Dermis blood vessel endothelial cell (primary cell): Measurements from ENCODE around the gene PCSK5. TPM values are rescaled to one million over a fixed set of nuclear protein-coding genes. Genes with fewer than 3 reads are reported as not detected.
"Not testable (repeated sequence)": the region's sequence is repeated elsewhere in the genome, so short reads cannot be mapped to it uniquely, and the experiment has no call there.

Source experiments
- DNase-seq: peaks from one replicate; pipeline ENCODE4 v3.0.0; 2010
- total RNA-seq: library from RNA; depleted of rRNA; stranded (reverse); fragments of >200 nt; gene quantifications from 2 replicates; pipeline ENCODE4 v1.2.3, GENCODE V29; 2014

The PCSK5 gene
- 1.9 and 3.4 TPM in 2 replicates for total RNA-seq

DNA sequence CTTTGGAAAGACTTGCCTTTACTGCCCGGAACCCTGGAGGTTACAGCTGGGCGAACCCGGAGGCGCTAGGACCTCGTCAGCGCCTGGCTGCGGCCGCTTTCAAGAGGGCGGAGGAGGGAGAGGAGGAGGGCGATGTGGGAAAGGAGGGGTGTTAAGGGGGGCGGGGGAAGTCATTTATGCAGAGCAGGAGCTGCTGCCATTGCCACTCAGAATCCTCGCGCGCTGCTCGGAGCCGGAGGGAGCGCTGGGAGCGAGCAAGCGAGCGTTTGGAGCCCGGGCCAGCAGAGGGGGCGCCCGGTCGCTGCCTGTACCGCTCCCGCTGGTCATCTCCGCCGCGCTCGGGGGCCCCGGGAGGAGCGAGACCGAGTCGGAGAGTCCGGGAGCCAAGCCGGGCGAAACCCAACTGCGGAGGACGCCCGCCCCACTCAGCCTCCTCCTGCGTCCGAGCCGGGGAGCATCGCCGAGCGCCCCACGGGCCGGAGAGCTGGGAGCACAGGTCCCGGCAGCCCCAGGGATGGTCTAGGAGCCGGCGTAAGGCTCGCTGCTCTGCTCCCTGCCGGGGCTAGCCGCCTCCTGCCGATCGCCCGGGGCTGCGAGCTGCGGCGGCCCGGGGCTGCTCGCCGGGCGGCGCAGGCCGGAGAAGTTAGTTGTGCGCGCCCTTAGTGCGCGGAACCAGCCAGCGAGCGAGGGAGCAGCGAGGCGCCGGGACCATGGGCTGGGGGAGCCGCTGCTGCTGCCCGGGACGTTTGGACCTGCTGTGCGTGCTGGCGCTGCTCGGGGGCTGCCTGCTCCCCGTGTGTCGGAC, at the start of gene PCSK5:
PCSK5 (plus strand) TSS at position 202 of the 805 bp plus-strand sequence; CDS start at position 711, 509 bp downstream.
- peak; percentile 90 for DNase-seq

DNA sequence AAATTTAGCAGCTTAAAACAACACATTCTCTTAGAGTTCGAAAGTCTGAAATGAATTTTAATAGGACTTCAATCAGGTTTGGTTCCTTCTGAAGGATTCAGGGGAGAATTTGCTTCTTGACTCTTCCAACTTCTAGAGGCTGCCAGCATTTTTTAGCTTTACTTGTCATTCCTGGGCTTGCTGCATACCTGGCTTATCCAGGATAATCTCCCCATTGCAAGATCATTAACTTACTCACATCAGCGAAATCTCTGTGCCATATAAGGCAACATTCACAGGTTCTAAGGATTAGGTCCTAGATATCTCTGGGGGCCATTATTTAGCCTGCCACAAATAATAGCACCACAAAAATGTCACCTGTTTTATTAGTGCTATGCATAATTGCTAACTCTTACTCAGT, 46.2 kb upstream of the PCSK5 start:
- no peak for DNase-seq

DNA sequence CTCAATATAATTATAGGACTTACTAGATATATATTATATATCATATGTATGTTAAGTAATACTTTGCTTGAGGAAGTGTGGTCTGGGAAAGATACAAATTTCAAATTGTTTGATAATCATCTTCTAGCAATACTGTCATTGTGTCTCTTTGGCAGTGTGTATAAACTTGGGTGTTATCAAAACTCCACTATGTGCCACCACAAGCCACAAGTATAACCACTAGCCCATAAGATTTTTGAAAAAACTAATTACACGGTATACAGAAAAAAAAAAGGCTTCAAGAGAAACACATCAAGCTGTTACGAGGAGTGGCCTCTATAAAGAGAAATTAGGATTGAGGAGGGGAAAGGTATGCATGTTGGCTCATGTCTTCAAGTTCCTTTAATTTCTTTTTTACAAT, 44.7 kb upstream of the PCSK5 start:
- DNase-seq: no peak

DNA sequence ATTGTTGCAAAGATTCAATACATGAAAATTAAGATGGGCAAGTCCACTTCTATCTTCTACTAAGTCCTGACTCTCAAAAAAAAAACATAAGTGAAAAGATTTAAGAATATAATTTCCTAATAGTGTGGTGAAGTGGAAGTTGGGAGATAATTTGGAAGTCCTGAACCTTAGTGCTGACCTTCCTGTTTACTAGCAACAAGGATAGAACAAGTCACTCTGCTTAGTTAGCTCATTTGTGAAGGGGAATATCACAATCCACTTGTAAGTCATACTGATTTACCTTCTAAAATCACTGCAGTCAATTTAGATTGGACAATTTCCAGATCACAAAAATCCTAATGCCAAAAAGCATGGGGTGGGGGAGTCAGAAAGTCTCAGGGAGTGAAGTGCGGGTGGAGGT, 43.4 kb upstream of the PCSK5 start:
- no peak for DNase-seq

DNA sequence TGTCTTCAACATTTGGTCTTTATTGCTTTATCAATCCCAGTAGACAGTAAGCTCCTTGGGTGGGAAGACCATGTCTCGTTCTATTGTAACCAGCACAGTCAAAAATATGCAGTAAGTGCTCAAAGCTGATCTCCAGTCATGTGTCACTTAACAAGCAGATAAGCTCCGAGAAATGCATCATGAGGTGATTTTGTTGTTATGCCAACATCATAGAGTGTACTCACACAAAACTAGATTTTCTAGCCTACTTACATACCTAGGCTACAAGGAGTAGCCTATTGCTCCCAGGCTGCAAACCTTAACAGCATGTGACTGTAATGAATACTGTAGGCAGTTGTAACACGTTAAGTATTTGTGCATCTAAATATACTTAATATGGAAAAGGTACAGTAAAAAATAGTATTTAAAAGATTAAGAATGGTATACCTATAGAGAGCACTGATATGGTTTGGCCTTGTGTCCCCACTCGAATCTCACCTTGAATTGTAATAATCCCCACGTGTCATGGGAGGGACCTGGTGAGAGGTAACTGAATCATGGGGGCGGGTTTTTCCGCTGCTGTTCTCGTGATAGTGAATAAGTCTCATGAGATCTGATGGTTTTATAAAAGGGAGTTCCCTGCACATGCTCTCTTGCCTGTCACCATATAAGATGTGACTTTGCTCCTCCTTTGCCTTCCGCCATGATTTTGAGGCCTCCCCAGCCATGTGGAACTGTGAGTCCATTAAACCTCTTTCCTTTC, 39.8 kb upstream of the PCSK5 start:
- DNase-seq: no peak

DNA sequence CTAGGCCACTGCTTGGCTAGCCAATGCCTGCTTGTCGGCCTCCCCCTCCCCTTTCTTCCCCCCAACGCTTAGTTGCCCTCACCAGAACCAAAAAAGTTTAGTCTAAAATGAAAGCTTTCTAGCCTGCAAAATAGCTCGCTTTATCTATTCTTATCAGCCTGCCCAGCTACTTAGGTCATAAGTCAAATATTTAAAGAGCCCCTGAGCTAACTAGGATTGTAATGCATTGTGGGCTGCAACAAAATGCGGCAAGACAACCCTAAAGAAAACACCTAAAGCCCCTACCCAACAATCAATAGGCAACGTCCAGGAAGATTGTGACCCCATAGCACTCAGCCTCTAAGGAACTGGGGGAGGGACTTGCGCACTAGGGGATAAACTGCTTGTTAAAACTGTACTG, 38.6 kb upstream of the PCSK5 start:
- DNase-seq: no peak

DNA sequence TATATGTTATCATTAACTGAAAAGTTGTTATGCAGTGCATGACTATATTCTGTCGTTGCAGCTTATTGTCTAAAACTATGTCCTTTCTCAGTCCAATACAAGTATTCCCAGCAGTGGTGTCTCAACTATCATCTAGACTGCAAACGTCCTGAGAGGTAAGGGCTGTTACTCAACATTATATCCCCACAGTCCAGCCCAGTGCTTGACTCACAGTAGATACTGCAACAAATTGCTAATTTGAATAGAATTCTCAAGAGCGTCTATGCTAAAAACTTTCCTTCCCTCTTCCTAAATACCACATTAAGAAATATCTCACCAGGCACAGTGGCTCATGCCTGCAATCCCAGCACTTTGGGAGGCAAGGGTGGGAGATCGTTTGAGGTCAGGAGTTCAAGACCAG, 37.7 kb upstream of the PCSK5 start:
- no peak for DNase-seq

DNA sequence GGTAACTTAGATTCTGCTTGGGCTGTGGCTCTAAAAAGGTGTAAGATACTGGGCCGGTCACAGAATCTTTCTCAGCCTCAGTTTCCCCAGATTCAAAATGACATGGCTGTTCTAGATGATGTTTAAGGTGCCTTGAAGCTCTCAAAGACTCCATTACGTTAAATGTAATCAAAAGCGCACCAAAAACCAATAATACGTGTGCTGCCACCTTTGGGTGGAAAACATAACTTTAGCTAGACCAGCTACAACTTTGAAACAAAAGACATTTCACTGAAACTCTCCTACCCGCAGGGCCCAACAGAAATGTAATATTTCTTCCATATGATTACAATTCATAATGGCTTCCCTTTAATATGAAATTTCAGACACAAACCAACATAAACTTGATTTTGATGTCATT, 35.0 kb upstream of the PCSK5 start:
- peak; percentile 15 for DNase-seq

DNA sequence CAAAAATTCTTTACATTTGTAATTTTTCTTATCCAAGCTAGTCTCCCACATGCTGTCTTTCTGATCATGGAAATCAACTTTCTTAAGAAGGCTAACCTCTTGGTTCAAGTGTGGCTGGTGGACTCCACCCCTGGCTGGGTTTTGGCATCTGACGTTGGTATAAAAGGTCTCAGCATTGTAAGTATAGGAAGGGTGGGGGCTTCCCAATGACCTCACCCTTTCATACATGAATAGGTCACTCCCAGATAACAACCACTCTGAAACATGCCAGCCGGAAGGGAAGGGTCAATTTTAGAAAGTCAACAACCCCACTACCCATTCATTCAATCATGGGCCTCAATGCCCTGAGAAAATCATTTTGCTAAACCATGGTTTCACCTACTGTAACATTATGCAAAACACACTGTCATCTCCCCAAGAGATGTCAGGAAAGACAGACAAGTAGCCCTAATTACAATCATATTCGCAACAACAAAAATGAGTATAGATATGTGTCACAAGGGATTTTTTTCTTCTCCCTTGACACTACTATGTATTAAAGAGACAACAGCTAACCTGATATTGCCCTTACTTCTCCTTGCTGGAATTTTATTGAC, 31.9 kb upstream of the PCSK5 start:
- no peak for DNase-seq

DNA sequence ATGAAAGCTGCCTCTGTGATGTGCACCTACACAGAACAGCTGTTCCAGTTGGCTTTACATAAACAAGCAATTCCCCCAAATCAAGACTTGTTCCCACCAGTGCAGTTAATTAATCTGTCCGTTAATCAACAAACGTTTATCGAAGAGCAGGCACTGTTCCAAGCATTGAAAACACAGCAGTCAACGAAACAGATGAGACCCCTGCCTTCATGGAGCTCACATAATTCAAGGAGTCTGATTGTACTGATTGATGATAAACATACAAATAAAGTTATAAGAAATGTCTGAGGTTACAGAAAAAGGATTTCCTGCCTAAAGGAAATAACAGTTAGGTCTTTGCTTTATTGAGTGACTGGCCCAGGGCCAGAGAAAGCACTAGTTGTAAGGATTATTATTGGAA, 26.2 kb upstream of the PCSK5 start:
- DNase-seq: no peak

DNA sequence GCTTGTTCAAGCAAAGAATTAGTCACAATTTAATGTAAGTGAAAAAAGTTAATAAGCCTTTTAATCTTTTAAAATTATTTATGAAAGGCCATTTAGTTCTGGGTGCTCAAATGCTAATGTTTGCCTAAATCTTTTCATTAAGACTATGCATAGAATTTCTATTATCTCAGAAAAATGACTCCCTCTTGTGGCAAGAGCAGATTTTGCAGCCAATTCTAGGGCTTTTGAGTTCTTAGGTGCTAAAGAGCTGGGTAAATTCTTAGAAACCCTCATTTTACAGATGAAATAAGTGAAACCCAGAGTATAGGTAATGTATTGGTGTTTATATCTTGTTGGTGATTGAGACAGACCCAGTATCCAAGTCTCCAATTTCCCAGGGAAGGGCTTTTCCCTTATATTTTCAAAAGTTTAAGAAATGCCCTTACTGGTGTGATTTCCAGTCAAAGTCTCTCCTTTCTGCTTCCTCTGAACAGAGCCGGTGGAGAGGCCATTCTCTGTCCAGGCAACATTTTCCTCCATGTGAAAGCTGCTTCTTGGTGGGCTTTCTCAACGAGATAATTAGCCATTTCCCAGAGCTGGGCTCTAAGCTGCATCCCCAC, 24.1 kb upstream of the PCSK5 start:
- DNase-seq: peak; percentile 73

DNA sequence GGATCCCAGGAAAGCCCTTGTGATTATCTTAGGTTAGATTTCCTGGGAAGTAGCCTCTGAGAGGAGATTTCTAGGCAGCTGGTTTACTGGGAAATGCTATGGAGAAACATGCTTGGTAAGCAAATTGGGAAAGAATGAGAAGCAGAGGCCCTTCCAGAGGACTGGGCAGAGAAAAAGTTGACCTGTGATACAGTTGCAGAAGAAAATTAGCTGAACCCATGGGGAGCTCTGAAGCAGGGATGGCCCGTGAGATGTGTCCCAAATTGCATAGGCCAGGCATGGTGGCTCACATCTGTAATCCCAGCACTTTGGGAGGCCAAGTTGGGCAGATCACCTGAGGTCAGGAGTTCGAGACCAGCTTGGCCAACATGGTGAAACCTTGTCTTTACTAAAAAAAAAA, 21.9 kb upstream of the PCSK5 start:
- not testable (repeated sequence) for DNase-seq

DNA sequence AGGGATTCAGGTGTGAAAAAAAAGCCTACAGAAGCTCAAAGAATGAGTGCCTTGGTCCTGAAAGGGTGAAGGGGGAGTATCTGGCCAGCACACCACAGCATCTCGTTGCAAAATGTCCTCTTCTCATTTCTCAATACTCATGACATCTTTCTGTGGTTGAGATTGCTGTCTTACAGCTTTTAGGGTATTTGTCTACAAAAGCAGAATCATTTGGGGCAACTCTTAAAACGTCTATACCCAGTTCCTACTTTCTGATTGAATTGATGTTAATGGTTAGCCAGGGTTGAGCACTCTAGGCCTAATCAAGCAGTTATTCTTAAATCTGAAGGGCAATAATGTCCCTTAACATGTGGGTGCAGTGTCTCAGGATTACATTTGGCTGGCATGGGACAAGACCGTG, 21.2 kb upstream of the PCSK5 start:
- no peak for DNase-seq

DNA sequence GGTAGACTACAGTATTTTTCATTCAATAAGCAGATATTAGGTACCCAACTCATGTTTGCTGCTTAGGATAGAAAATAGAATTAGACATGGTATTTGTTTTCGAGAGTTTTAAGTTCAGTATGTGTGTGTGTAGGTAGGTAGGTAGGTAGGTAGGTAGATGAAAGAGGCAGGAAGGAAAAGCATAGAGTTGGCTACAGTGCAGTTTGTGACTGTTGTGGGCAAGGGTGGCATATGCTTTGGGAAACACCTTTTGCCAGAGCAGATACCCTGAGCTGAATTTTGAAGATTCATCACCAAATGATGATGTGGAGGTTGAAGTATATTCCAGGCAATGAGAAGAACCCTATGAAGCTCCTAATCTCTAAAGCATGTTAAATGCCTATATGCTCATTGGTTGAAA, 20.0 kb upstream of the PCSK5 start:
- DNase-seq: no peak

DNA sequence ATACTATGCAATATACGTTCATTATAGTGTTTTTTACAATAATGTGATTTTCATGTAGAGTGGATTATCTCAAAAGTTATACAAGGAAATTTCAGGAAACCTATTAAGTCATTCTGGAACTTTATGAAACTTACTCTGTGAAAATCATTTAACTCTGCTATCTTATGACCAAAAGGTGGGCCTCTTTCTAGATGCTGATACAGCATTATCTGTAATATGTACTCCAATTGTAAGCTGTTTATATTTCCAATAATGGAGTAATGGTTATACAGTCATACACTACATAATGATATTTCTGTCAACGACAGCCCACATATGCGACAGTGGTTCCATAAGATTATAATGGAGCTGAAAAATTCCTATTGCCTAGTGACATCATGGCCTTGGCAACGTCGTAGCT, 18.8 kb upstream of the PCSK5 start:
- DNase-seq: no peak

DNA sequence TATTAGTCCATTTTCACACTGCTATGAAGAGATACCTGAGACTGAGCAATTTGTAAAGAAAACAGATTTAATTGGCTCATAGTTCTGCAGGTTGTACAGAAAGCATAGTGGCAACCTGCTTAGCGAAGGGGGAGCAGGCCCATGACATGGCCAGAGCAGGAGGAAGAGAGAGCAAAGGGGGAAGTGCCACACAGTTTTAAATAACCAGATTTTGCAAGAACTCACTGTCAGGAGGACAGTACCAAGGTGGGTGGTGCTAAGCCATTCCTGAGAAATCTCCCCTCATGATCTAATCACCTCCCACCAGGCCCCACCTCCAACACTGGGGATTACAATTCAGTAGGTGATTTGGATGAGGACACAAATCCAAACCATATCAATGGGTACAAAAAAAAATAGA, 16.8 kb upstream of the PCSK5 start:
- DNase-seq: no peak

DNA sequence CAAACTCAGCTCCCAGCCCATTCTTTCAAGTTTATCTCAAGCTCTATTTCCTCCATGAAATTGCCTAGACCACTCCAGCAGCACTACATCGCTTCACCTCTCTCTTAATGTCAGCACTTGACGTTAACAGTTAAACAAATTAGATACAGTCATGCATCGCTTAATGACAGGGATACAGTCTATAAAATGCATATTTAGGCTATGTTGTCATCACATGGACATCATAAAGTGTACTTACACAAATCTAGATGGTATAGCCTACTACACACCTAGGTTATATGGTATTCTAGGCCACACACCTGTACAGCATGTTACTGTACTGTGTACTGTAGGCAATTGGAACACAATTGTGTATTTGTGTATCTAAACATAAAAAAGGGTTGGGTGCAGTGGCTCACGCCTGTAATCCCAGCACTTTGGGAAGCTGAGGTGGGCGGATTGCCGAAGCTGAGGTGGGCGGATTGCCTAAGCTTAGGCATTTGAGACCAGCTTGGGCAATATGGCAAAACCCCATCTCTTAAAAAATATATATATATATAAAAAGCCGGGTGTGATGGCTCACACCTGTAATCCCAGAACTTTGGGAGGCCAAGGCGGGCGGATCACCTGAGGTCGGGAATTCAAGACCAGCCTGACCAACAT, 13.4 kb upstream of the PCSK5 start:
- DNase-seq: no peak

DNA sequence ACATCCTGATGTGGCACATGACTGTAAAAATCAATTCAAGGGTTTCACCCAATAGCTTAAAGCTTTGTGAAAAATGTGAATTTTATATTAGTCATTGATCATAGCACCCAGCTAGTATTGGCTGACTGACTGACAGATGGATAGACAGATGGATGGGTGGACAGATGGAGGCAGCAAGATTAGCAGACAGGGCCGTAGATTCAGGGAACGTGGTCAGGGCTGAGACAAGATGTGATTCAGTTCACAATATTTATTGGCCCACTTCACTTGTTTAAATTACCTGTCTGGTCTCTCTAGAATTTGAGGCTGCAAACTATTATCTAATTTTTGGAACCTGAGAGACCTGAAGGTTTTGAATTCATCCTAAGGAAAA, 12.0 kb upstream of the PCSK5 start:
- DNase-seq: no peak

DNA sequence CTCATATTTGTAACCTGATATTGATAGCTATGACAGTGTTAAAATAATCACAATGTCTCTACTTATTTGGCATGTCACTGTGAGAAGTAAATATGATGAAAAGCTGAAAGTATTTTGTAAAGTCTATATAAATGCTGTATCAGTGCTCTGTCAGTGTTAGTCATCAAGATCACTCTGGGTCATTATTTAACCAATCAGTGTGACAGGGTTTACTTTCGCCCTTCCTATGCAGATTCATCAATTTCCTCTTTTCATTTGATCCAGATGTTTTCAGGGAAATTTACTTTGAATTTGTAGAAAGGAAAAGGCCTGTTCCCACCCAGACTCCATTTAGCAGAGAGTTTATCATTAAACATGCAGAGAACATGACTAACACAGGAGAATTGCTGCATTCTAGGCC, 9.9 kb upstream of the PCSK5 start:
- no peak for DNase-seq

DNA sequence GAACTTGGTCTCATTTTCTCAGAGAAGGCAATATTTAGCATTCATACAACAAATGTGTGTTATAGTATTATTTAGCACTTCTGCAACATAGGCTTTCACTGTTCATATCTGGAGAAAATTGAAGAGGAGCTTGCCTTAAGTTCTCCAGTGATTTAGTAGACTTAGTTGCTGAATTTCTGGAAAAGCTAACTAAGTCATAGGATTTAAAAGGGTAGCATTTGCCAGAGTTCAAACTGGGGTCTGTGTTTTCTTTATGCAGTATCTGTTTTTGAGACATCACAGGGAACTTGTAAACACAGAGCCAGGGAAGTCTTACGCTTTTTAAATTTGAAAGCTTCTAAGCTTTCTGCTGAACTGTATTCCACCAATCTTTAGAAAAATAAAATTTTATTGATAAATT, 8.7 kb upstream of the PCSK5 start:
- no peak for DNase-seq

DNA sequence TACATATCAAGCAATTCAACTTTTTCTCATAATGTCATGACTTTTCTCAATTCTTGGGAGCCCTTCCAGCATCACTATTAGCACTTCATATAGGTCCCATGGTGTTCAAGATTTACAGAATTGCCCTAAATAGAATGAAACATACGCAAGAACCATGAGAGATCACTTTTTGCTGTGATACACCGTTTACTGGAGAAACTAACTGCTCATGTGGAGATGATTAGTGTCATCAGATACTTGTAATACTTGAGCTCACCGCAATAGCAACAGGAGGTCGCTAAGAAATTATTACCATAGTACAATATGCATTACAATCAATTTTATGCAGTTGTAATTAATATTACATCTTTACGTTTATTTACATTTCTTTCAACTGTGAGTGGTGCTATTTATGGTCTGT, 4.8 kb upstream of the PCSK5 start:
- no peak for DNase-seq

DNA sequence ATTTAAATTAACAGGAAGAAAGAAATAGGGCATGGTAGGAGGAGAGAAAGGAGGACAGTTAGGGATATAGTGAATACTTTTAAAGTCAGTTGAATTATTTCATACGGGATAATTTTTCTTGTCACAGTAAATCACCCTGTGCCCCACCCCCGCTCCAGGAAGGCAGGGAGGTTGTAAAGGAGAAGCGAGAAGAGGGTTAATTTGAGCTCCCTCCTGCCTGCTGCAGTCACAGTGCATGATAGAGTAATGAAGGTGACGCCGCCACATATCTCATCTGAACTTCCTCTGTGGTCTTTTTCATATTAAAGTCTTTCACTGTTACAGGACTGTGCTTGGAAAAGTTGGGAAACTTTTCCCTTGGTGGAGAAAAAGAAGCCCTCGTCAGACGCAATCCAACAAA, 896 bp upstream of the PCSK5 start:
- DNase-seq: no peak

DNA sequence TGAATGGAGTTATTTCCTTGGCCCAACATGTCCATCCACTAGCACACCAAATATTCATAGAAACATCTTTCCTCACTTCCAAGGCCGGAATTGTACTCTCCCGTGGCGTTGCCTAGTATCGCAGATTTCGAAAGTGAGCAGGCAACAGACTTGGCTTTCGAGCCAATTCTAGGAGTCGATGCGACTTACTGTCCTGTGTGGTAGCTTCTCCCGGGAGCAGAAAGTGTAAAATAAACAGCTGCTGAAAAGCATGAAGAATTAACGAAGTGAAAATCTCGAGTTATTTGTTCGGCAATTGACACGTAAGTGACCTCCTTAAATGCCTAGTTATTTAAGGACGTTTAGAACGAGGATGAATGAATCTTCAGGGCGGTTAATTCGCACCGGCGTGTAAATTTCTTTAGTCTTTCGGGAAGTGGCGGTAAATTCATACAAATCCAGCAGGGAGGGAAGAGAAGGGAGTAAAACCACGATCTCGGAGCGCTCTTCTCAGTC, 449 bp upstream of the PCSK5 start:
- DNase-seq: peak; percentile 57
